IMR-90 (cell line): Measurements from ENCODE around the gene TBATA. TPM values are rescaled to one million over a fixed set of nuclear protein-coding genes. Genes with fewer than 3 reads are reported as not detected.

Experiments used
- ATAC-seq: fragments of 200-7000 bp; cut with Tn5 transposase; 2 replicates; pipeline ENCODE4 v1.9.1; 2020; ENCODE audit warnings: low read depth, mild to moderate bottlenecking, moderate library complexity
- BruUV-seq: library from RNA; stranded (reverse); fragments of 400-500 nt; replicated peaks from 2 replicates; lab custom pipeline; 2021; lab: Mats Ljungman, UMichigan
- CTCF ChIA-PET: fragments of 300-600 bp; formaldehyde crosslinking; extraction: SDS; loops from one replicate; lab custom pipeline; 2021; ENCODE audit warnings: antibody characterized with exemption; lab: Yijun Ruan, JAX
- POLR2A ChIA-PET: fragments of 300-600 bp; sonication (Branson Sonifier 250); formaldehyde crosslinking; loops from one replicate; lab custom pipeline; 2022; ENCODE audit warnings: antibody characterized with exemption; ENCODE audit not compliant: unreplicated experiment; lab: Charles Lee
- DNase-seq: peaks from one replicate; pipeline ENCODE4 v3.0.0; 2013
- H2AFZ ChIP-seq: replicated peaks from 2 replicates; pipeline ENCODE3; 2013; ENCODE audit warnings: low read length, mild to moderate bottlenecking; ENCODE audit not compliant: poor library complexity
- H2AK5ac ChIP-seq: 2 replicates; pipeline ENCODE4 v1.6.1; 2013; ENCODE audit warnings: low read depth, low read length, inconsistent platforms
- H2AK9ac ChIP-seq: replicated peaks from 2 replicates; pipeline ENCODE3; 2013; ENCODE audit warnings: mild to moderate bottlenecking, low read depth, low read length, moderate library complexity; ENCODE audit not compliant: poor library complexity
- H2BK120ac ChIP-seq: 2 replicates; pipeline ENCODE4 v1.6.1; 2013; ENCODE audit warnings: low read depth, low read length, inconsistent platforms
- H2BK15ac ChIP-seq: 3 replicates; pipeline ENCODE4 v1.6.1; 2013; ENCODE audit warnings: low read depth, low read length, inconsistent platforms
- H2BK20ac ChIP-seq: 2 replicates; pipeline ENCODE4 v1.6.1; 2013; ENCODE audit warnings: low read depth, mild to moderate bottlenecking, inconsistent platforms, low read length, moderate library complexity
- H2BK5ac ChIP-seq: 2 replicates; pipeline ENCODE4 v1.6.1; 2013; ENCODE audit warnings: mild to moderate bottlenecking, low read depth, low read length, inconsistent platforms; ENCODE audit not compliant: poor library complexity, severe bottlenecking
- H3K14ac ChIP-seq: replicated peaks from 2 replicates; pipeline ENCODE4 v1.6.1; 2013; ENCODE audit warnings: low read depth, low read length, inconsistent platforms
- H3K18ac ChIP-seq: 2 replicates; pipeline ENCODE4 v1.6.1; 2013; ENCODE audit warnings: low read depth, low read length, control low read depth
- H3K23ac ChIP-seq: 2 replicates; pipeline ENCODE4 v1.6.1; 2013; ENCODE audit warnings: low read depth, low read length, inconsistent platforms
- H3K27ac ChIP-seq: 2 replicates; pipeline ENCODE4 v1.5.1; 2013; ENCODE audit warnings: mild to moderate bottlenecking, control low read depth, low read length; ENCODE audit not compliant: insufficient read depth
- H3K27me3 ChIP-seq: 2 replicates; pipeline ENCODE4 v1.6.1; 2013; ENCODE audit warnings: low read length; ENCODE audit not compliant: control insufficient read depth, insufficient read depth
- H3K36me3 ChIP-seq: 2 replicates; pipeline ENCODE4 v1.6.1; 2013; ENCODE audit warnings: low read length, mixed read lengths; ENCODE audit not compliant: control insufficient read depth, insufficient read depth
- H3K4ac ChIP-seq: 2 replicates; pipeline ENCODE4 v1.6.1; 2013; ENCODE audit warnings: low read depth, low read length, inconsistent platforms
- H3K4me1 ChIP-seq: 2 replicates; pipeline ENCODE4 v1.6.1; 2013; ENCODE audit warnings: low read length, mixed read lengths; ENCODE audit not compliant: control insufficient read depth, insufficient read depth
- H3K4me2 ChIP-seq: 2 replicates; pipeline ENCODE4 v1.6.1; 2013; ENCODE audit warnings: low read depth, mild to moderate bottlenecking, control low read depth, low read length, moderate library complexity
- H3K4me3 ChIP-seq: 2 replicates; pipeline ENCODE4 v1.5.1; 2013; ENCODE audit warnings: low read depth, mild to moderate bottlenecking, control low read depth, low read length, moderate library complexity; ENCODE audit not compliant: insufficient read depth
- H3K56ac ChIP-seq: 2 replicates; pipeline ENCODE4 v1.6.1; 2013; ENCODE audit warnings: low read length, inconsistent platforms; ENCODE audit not compliant: insufficient read depth; ENCODE audit errors: extremely low read depth
- H3K79me1 ChIP-seq, 2 experiments: 2 replicates each; pipeline ENCODE4 v1.6.1; 2013; ENCODE audit warnings: low read length in 2 of 2, inconsistent platforms in 1 of 2, low read depth in 1 of 2
- H3K9ac ChIP-seq: 2 replicates; pipeline ENCODE4 v1.6.1; 2013; ENCODE audit warnings: low read depth, low read length, control low read depth
- H3K9me1 ChIP-seq: 2 replicates; pipeline ENCODE4 v1.6.1; 2013; ENCODE audit warnings: low read length, inconsistent platforms; ENCODE audit not compliant: insufficient read depth
- H3K9me3 ChIP-seq: 2 replicates; pipeline ENCODE4 v1.6.1; 2013; ENCODE audit warnings: low read length; ENCODE audit not compliant: control insufficient read depth, insufficient read depth
- H4K20me1 ChIP-seq: 2 replicates; pipeline ENCODE4 v1.6.1; 2013; ENCODE audit warnings: low read length, inconsistent platforms; ENCODE audit not compliant: insufficient read depth
- H4K5ac ChIP-seq: 2 replicates; pipeline ENCODE4 v1.6.1; 2013; ENCODE audit warnings: mild to moderate bottlenecking, low read depth, low read length, control low read depth
- H4K8ac ChIP-seq, 2 experiments: 2 replicates each; pipeline ENCODE4 v1.6.1; 2013; ENCODE audit warnings: low read depth in 2 of 2, low read length in 2 of 2, control low read depth in 1 of 2, inconsistent platforms in 1 of 2
- H4K91ac ChIP-seq: 2 replicates; pipeline ENCODE4 v1.6.1; 2013; ENCODE audit warnings: low read depth, low read length, inconsistent platforms; ENCODE audit not compliant: insufficient read depth
- BHLHE40 ChIP-seq: fragments of 150-350 bp; IDR thresholded peaks from 2 replicates; pipeline ENCODE4 v1.6.1; 2016; ENCODE audit warnings: mild to moderate bottlenecking, low read depth, low read length
- CHD1 ChIP-seq: IDR thresholded peaks from 2 replicates; pipeline ENCODE4 v1.6.1; 2012; ENCODE audit warnings: low read depth, low read length, improper control_type of control experiment
- FOS ChIP-seq: fragments of 150-350 bp; IDR thresholded peaks from 2 replicates; pipeline ENCODE4 v1.6.1; 2016; ENCODE audit warnings: low read depth, low read length
- MAFK ChIP-seq: IDR thresholded peaks from 2 replicates; pipeline ENCODE4 v1.6.1; 2012; ENCODE audit warnings: low read depth, low read length, improper control_type of control experiment
- MAZ ChIP-seq: IDR thresholded peaks from 2 replicates; pipeline ENCODE4 v1.6.1; 2012; ENCODE audit warnings: low read depth, mild to moderate bottlenecking, low read length, improper control_type of control experiment, moderate library complexity, borderline replicate concordance
- POLR2A ChIP-seq: IDR thresholded peaks from 2 replicates; pipeline ENCODE4 v1.6.1; 2012; ENCODE audit warnings: mild to moderate bottlenecking, low read depth, low read length
- RCOR1 ChIP-seq: IDR thresholded peaks from 2 replicates; pipeline ENCODE4 v1.6.1; 2012; ENCODE audit warnings: mild to moderate bottlenecking, low read length, improper control_type of control experiment; ENCODE audit not compliant: insufficient replicate concordance
- RFX5 ChIP-seq: IDR thresholded peaks from 2 replicates; pipeline ENCODE4 v1.8.0; 2012; ENCODE audit warnings: low read depth, mild to moderate bottlenecking, low read length, moderate library complexity
- SMC3 ChIP-seq: fragments of 150-350 bp; IDR thresholded peaks from 2 replicates; pipeline ENCODE4 v1.6.1; 2016; ENCODE audit warnings: low read depth, mild to moderate bottlenecking, antibody characterized with exemption, low read length, moderate library complexity
- WGBS, 2 experiments: methylation state at CpG; one replicate each; pipeline versions ENCODE4 v1.1.5 to v1.1.7; 2013; ENCODE audit warnings: missing lambda C conversion rate in 2 of 2; ENCODE audit not compliant: insufficient read length in 1 of 2; ENCODE audit errors: extremely low coverage in 2 of 2; 5-methylcytosine and 5-hydroxymethylcytosine counted together
- dilution Hi-C: fragments of 300-500 bp; cut with HindIII; formaldehyde crosslinking; loops from one replicate; pipeline ENCODE4 v1.14.3; 2018; ENCODE audit warnings: low sequenced_read_pairs; ENCODE audit not compliant: unreplicated experiment
- in situ Hi-C: fragments of 300-500 bp; cut with MboI; formaldehyde crosslinking; loops from 3 replicates; pipeline ENCODE4 v1.14.3; 2019; ENCODE audit warnings: low sequenced_read_pairs, inconsistent platforms, mixed read lengths
- intact Hi-C: fragments of 100-400 bp; cut with micrococcal nuclease; formaldehyde crosslinking; loops from 2 replicates; pipeline ENCODE4 v1.10.0; 2022
- polyA plus RNA-seq, 3 experiments: library from polyadenylated mRNA; depleted of rRNA; stranded (reverse); fragments of >200 nt; gene quantifications; 2 replicates each; pipeline ENCODE4 v1.2.3, GENCODE V29; 2012; ENCODE audit warnings: low replicate concordance in 1 of 3
- total RNA-seq: library from RNA; depleted of rRNA; stranded (reverse); fragments of >200 nt; gene quantifications from 2 replicates; pipeline ENCODE4 v1.2.3, GENCODE V29; 2012
- TF ChIP-seq, protein P1 (sequence below): fragments of 150-350 bp; IDR thresholded peaks from 2 replicates; pipeline ENCODE4 v1.6.1; 2016; ENCODE audit warnings: low read depth, mild to moderate bottlenecking, low read length, moderate library complexity, borderline replicate concordance
- TF ChIP-seq, protein P2 (sequence below): fragments of 150-350 bp; IDR thresholded peaks from 2 replicates; pipeline ENCODE4 v1.6.1; 2017; ENCODE audit warnings: mild to moderate bottlenecking, antibody characterized with exemption, low read length, low read depth
- TF ChIP-seq, protein P3 (sequence below): conservative IDR thresholded peaks from 2 replicates; pipeline ENCODE4 v1.5.1; 2012; ENCODE audit warnings: mild to moderate bottlenecking, low read depth, low read length, improper control_type of control experiment

Gene TBATA
- total and polyA plus RNA-seq, 2 of the 4 experiments (the other 2 are of a cell fraction), result not detected

DNA sequence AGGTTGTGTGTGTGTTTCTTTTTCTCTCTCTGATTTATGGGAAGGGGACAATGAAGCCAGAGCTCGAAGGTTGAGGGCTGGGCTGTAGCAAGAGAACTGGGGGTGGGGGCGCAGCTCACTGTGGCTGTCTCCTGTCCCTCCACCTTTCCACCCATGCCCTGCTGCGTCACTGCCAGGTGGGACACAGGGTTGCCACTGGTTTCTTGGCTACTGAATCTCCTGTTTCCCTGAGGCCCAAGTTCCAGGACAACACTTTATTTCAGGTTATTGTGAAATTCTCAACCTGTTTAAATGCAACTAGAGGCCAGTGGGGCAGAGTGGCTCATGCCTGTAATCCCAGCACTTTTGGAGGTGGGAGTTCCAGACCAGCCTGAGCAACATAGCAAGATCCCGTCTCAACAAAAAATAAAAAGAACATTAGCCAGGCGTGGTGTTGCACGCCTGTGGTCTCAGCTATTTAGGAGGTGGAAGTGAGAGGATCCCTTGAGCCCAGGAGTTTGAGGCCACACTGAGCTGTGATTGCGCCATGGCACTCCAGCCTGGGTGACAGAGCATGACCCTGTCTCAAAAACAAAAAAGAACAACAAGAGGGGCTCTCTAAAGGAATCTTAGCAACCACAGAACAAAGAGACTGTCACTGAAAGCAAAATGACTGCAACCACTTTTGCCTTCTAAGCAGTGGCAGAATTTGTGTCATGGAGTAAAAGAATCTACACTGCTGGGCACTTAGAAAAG is 22.6 kb downstream of the TBATA start:
- Histone ChIP-seq H4K8ac (no peak overlapping the region), H4K5ac (no peak overlapping the region), H4K91ac (no peak overlapping the region), H2BK15ac (no peak overlapping the region), H3K27me3 (peaks cover 36% of the 10 kb centered on the region), H3K23ac (no peak overlapping the region), H3K9ac (no peak overlapping the region), H3K9me1 (no peaks in the 10 kb centered on the region), H3K56ac (no peak overlapping the region), H3K9me3 (peaks cover 7% of the 10 kb centered on the region; the same call in 1 of the 2 replicates), H3K4me1 (no peaks in the 10 kb centered on the region), H3K14ac (no peak overlapping the region), H4K20me1 (no peaks in the 10 kb centered on the region), H2AK9ac (no peak overlapping the region), H3K18ac (no peak overlapping the region), H2BK20ac (no peak overlapping the region), H2AFZ (no peak overlapping the region), H3K4me2 (no peak overlapping the region), H3K4me3 (no peak overlapping the region), H2AK5ac (no peak overlapping the region), H3K4ac (no peak overlapping the region), H3K36me3 (no peaks in the 10 kb centered on the region), H2BK120ac (no peak overlapping the region), H3K79me1 (no peaks in the 10 kb centered on the region), H3K27ac (no peak overlapping the region), H2BK5ac (no peak overlapping the region)
- ChIA-PET POLR2A (no interaction called here), CTCF (no interaction called here)
- WGBS, 2 experiments, result 90% methylated on average over 4 of the region's 7 CpGs; no CpG with 5 or more reads in 1 of the 2 experiments
- intact Hi-C loops (no loop called here), dilution Hi-C loops (no loop called here), in situ Hi-C loops (loop anchor here (5.0 kb wide), 2 partner anchors 215 to 300 kb away; no protein-coding TSS in a partner anchor)
- DNase-seq (no peak), ATAC-seq (no peak)
- no TSS peak for BruUV-seq
- TF ChIP-seq BHLHE40, result no peak
- TF ChIP-seq FOS, result no peak
- TF ChIP-seq MAZ, result no peak
- TF ChIP-seq MAFK, result no peak
- TF ChIP-seq, protein P1, sequence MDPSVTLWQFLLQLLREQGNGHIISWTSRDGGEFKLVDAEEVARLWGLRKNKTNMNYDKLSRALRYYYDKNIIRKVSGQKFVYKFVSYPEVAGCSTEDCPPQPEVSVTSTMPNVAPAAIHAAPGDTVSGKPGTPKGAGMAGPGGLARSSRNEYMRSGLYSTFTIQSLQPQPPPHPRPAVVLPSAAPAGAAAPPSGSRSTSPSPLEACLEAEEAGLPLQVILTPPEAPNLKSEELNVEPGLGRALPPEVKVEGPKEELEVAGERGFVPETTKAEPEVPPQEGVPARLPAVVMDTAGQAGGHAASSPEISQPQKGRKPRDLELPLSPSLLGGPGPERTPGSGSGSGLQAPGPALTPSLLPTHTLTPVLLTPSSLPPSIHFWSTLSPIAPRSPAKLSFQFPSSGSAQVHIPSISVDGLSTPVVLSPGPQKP, result no peak
- TF ChIP-seq POLR2A, result no peak
- TF ChIP-seq SMC3, result no peak
- no peak for TF ChIP-seq RFX5
- no peak for TF ChIP-seq RCOR1
- TF ChIP-seq CHD1, result no peak
- TF ChIP-seq, protein P2, sequence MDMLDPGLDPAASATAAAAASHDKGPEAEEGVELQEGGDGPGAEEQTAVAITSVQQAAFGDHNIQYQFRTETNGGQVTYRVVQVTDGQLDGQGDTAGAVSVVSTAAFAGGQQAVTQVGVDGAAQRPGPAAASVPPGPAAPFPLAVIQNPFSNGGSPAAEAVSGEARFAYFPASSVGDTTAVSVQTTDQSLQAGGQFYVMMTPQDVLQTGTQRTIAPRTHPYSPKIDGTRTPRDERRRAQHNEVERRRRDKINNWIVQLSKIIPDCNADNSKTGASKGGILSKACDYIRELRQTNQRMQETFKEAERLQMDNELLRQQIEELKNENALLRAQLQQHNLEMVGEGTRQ, result no peak
- TF ChIP-seq, protein P3, sequence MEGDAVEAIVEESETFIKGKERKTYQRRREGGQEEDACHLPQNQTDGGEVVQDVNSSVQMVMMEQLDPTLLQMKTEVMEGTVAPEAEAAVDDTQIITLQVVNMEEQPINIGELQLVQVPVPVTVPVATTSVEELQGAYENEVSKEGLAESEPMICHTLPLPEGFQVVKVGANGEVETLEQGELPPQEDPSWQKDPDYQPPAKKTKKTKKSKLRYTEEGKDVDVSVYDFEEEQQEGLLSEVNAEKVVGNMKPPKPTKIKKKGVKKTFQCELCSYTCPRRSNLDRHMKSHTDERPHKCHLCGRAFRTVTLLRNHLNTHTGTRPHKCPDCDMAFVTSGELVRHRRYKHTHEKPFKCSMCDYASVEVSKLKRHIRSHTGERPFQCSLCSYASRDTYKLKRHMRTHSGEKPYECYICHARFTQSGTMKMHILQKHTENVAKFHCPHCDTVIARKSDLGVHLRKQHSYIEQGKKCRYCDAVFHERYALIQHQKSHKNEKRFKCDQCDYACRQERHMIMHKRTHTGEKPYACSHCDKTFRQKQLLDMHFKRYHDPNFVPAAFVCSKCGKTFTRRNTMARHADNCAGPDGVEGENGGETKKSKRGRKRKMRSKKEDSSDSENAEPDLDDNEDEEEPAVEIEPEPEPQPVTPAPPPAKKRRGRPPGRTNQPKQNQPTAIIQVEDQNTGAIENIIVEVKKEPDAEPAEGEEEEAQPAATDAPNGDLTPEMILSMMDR, result no peak
